ENCODE results near the gene TMEM200C.

The TMEM200C gene

DNA sequence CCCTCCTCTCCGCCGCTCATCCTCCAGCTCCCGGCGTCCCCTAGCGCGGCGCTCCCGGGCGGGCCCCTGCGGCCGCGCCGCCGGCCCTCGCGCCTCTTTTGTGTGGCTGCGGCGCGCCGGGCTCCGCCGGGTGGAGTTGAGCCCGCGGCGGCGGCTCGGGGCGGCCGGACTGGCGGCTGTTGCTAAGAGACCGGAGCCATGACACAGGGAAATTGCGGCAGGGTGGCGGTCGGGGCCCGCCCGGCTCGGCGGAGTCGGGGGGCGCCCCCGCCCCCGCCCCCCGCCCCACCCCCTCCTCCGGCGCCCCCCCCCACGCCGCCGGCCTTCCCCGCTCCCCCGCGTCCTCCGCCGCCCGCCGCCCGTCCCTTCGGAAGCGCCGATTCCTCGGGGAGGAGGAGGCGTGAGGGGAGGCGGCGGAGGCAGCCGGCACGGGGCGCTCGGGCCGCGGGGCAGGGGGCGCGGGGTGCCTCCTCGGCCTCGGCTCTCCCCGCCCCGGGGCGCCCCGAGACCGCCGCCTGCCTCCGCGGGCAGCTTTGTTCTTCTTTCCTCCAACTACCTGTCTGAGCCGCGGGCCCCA lies at the start of gene TMEM200C:
Gene TMEM200C, minus strand, starts transcription at position 224 of the 577 bp plus-strand sequence. CDS start 3,459 bp downstream, outside the sequence.
- no peak for DNase-seq

DNA sequence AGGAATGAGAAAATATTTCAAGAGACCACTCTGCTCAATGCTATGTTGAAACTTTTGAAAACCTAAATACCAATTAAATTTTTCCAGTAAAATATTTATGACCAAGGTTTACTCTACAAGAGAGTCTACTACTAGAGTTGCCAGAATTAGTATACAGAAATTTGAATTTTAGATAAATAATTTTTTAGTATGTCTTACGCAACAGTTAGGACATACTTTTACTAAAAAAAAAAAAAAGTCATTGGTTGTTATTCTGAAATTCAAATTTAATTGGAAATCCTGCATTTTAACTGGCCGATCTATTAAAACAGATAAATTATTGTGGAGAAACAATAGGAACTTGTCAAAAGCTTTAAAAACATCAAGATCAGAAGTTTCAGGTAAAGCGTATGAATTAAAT lies 49.1 kb upstream of the TMEM200C start:
- no peak for DNase-seq

DNA sequence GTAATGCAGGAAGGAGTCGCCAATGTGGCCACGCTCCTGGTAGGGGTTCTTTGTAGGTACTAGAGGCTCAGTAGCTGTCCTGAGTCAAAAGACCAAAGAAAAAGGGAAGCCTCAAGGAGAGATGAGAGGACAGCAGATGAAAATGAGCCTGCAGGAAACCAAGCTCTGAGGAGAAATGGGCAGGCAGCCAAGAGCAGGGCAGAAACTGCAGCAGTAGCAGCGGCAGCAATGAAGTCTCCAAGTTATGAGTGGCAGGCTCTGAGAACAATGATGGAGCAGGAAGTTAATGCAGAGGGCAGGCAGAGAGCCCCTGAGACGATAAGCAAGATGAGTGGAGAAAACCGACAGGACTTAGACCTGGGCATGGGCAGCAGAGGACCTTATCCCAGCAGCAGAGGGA lies 48.2 kb upstream of the TMEM200C start:
- peak; percentile 4 for DNase-seq

DNA sequence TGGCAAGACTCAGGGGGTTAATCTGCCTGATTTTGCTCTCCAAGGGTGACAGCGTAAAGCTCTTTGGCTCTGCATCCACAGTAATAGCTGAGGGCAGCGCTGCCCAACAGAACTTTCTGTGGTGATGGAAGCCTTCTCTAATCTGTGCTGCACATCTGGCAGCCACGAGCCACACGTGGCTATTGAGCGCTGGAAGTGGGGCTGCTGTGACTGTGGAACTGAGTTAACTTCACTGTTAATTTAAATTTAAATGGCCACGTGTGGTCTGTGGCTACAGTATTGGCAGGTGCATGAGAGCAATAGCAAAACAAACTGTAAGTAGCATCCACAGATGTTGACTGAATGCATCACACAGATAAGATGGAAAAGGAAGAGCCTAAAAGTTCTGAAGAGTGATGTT lies 47.3 kb upstream of the TMEM200C start:
- DNase-seq: no peak

DNA sequence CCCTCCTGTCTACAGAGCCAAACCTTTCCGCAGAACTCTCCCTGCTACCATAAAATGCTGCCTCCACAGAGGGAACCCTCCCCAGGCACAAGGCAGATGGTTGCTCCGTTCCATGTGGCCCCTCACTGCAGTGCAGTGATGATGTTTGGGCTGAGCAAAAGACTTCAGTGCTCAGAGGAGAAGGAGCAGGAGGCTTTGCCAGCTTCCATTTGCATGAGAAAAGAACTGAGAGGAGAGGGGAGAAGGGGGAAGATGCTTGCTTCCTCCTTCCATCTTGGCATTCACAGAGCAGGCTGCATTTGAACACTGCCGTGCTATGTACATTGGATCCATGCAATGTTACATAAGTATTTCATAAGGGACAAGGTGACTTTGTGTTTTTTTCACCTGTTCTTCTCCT lies 46.6 kb upstream of the TMEM200C start:
- no peak for DNase-seq

DNA sequence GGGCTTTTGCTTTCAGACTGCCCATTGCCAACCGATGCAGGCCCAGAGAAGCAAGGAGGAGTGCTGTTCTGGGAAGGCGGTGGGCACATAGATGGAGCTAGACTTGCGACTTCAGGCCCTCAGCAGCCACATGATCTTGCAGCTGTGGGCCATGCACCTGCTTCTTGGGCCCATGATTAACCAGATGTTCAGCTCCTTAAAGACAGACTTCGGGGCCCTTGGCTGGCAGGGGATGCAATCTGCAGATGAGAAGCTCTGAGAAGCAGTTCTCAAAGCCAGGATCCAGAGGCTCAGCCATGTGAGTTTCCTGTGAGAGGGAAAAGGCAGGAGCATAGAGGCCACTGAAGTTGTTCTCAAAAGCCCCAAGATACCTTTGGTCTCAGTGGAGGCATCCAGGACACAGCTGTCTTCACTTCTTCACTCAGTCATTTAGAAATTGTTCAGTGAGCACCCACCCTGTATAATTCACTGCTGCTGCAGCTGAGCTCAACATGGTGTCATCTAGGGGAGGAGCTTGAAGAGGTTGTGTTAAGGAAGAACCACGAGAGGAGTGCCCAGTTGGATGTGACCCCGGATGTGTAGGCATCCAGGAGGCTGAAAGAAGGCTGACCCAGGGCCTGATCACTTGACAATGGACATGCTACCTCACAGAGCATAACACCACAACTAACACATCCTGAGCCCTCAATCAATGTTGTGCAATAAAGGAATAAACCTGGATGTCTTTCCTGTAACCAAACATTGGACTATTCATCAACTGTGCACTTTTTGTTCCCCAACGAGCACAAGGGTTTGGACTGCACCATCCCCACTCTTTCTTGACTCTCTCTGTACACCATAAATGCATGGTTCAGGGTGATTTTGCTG lies 44.7 kb upstream of the TMEM200C start:
- DNase-seq: no peak

DNA sequence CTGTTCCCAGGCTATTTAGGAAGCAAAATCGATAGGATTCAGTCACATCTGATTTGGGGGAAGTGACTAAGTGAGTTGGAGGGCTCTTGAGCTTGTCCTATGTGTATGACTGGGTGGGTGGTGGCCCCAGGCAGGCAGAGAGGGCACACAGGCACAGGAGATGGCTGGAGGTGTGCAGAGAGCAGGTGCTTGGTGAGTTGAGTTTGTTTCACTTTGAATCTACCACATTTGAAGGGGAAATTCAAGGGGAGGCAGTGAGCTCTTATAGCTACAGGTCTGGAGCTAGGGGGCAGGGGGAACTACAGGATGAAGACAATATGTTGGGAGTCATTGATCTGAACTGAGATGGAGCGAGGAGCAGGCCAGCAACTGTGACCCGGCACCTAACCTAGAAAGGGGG lies 42.5 kb upstream of the TMEM200C start:
- no peak for DNase-seq

DNA sequence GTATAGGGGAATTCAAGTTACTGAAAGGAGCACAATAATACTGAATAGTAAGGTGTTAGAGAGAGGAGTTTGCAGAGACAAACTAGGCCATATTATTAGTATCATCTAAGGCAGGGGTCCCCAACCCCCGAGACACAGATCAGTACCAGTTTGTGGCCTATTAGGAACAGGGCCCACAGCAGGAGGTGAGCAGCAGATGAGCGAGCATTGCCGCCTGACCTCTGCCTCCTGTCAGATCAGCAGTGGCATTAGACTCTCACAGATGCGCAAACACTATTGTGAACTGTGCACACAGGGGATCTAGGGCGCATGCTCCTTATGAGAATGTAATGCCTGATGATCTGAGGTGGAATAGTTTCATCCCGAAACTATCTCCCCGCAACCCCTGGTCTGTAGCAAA lies 41.8 kb upstream of the TMEM200C start:
- no peak for DNase-seq

DNA sequence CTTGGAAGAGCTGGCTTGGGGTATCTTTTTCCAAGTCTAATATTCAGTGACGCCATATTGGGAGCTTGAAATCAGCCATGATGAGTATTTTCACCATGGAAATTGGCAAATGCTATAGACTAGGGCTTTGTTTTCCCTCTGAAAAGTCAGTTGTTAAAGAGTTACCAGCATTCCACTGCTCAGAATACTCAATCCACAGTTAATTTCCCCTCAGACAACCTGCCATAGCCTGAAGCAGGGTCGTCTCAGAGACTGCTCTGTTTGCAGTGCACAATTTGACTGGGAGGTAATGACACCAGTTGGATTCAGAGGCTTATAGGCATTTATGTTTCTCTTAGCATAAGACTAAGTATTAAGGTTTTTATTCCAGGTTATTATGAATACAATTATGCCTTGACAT lies 35.5 kb upstream of the TMEM200C start:
- DNase-seq: no peak

DNA sequence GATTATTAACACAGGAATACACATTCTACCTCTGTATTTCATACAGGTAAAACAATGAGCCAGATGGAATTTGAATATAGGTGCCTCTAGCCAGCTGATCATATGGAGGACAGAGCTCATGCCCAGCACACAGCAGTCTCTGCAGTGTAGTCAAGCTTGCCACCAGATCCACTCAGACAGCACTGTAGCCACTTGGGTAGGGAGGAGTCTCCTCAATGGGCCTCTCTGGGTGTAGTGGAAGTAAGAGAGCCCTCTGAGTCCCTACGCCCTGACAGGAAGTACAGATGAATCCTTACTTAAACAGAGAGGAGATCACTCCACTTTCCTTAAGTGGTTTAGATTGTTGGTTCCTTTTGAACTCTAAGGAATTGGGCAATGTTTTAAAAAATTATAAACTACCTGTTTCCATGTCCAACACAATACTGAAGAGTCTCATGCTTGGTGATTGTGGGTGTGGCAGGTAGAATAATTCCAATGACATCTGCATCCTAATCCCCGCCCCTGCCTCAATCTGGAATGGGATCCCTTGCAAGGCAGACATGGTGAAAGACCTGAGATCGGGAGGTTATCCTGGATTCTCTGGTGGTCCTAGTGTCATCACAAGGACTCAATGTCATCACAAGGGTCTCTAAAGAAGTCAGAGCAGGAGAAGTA lies 23.0 kb upstream of the TMEM200C start:
- DNase-seq: no peak

DNA sequence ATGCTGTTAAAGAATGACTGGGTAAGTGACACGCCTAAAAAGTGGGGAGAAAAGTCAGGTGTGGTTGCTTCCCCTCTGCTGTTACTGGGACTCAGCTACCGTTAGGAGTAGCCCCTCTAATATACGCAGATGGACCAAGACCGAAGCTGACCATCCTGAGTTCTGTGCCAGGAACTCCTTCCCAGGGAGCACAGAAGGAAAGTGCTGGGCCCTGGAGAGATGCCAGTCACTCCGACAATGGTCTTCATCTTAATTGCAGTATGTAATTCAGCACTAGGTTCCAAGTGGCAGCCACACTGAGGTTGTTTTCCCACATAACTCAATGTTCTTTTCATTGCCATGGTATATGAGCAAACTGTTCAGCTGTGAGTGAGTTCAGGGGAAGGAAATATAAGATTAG lies 19.6 kb upstream of the TMEM200C start:
- no peak for DNase-seq

DNA sequence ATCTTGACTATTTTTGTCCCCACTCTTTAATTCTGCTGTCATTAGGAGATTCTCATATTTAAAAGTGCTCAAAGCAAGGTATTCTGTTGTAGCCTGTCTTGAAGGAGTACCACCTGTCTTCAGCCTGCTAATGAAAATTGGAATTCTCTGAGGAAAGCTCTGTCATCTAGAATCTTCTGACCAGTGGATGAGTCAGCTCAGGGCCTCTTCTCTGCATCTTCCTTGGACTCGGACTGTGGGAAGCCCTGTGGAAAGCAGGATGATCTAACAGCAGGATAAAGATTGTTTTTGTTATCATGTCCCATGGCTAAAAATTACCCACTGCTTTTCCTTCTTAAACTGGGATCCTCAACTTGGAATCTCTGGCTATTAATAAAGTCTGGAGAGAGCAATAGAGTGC lies 18.7 kb upstream of the TMEM200C start:
- DNase-seq: no peak

DNA sequence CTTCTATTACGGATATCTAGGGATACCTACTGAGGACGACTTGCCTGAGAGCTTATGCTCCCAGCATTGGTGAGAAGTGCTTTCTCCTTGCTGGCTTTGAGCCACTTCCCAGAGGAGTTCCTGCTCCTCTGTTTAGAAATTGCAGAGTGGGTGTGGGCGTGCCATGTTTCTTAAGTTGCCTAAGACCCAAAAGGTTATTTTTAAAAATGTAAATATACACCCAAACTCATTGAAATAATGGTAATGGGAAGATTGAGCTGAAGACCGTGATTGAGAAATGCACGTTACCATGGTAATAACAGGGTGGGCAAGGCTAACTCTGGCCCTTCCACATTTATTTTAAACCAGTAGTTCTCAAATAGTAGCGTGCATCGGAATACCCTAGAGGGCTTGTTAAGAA lies 17.2 kb upstream of the TMEM200C start:
- no peak for DNase-seq

DNA sequence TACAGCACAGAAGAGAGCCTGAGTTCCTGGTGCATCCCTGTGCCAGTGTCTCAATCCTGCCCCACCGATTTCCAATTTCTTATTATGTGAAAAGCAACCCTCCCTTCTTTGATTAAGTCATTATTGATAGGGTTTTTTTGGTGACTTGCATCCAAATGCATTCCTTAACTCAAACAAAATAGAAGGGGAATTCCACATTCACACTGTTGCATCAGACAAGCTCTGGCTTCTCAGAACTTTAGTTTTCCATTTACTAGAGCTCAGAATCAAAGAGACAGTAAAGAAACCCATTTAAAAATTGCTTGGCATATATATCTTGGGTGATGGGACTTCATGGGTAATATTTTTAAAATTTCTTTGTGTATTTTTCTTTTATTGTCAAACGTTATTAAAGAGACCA lies 13.8 kb upstream of the TMEM200C start:
- DNase-seq: no peak

DNA sequence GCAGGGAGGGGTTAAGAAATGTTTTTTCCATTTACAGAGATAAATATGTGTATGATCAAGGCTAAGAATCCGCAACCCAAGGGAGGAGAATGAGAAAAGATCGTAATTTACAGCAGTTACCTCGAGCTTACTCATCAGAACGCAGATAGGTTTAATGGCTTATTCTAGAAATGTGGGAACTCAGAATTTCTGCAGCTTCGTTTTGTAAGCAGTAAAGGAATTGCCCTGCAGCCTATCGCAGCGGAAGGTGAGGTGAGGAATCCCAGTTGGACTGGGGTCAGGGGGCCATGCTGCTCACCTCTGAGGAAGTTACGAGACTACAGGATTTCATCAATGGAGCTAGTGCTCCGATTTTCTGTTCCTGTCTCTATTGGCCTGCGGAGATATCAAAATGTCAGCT lies 8.1 kb upstream of the TMEM200C start:
- DNase-seq: no peak

DNA sequence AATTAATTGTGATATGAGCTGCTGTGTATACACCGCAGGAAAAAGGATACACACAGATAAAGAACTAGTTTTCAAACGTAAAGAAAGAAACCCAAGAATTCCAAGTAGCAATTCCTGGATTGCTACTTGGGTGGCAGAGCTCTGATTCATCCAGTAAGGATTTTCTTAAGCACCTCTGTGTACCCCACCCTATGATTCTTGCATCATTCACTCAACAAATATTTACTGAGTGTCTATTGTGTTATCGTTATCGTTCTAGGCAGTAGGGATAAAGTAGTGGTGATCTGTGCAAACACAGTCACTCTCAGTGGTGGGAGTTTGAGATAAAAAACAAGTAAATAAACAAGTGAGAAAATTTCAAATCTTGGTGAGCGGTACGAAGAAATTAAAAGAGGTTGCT lies 4.9 kb upstream of the TMEM200C start:
- DNase-seq: peak; percentile 11

DNA sequence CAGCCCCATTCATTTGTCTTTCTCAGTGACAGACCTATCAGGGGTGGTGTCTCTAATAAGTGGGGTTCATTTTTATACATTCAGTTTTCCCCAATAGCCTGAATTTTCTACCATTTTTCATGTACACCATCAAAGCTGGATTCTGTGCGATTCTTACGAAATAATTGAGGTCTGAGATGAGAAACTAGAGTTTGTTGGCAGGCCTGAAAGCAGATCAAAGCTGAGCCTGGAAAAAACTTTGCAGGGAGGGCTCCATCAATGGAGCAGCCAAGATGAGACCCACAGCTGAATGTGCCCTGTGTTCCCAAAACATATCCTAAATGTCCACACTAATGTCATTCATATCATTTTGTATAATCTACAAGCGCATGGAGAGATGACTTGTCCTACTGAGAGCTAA lies 4.5 kb upstream of the TMEM200C start:
- no peak for DNase-seq

DNA sequence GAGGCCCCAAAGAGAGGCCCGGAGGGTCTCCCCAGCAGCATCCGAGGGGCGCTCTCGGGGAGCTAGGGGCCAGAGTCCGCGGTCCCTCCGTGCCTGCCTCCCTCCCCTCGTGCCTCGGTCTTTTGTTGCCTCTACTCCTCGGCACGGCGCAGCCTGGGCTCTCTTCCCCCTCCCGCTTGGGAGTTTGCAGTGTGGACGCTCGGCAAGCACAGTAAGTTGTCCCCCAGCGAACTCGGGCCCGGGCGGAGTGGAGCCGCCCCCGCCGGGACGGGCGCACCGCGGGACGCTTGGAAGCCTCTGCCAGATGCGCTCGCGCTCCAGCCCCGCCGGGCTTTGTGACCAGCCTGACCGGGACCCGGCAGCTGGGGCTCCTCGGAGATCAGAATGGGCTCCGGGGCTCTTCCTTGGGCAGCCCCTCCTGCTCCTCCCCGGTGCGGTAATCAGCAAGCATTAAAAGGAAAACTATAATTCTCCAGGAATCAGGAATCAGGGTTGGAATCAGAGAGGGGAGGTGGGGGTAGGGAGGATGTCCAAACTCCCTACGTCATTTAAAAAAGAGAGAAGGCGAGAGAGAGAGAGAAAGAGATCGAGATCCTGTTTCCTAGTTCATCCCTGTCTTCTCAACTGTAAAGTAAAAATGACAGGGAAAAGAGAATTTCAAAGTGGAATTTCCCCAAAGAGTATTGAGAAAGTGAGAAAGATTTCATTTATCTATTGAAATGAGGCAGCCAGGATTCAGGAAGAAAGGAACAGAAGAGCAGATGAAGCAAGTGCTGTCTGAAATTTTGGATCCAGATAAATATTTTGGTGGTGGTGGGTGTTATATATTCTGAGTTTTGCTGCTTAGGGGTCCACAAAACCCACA lies 786 bp upstream of the TMEM200C start:
- no peak for DNase-seq

DNA sequence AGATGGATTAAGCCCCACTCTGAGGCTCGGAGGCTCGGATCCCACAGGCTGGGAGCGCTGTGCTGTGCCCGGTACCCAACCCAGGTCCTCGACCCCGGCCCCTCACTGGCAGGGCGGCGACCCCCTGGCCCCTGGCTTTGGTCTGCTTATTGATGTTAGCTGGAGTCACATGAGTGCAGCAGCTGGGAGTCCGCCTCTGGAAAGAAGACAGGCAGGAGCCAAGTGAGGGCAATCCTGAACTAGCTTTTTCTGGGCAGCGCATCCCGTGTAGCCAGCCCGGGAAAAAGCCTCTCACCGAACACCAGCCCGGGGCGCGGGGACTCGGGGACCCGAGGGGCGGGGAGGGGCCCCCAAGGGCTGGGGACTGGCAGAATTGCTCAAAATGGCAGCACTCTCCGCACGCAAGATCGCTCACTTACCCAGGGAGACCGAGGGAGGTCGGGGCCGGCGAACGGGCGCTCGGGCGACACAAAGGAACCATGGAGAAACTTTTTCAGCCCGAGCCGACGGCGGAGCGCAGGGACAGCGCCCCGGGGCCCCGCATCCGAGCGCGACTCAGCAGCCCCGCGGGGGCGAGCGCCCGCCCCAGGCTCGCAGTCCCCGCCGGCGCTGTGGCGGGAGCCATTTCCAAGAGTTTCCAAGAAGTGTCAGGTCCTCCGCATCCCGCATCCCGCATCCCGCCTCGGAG lies 567 bp downstream of the TMEM200C start:
- no peak for DNase-seq

DNA sequence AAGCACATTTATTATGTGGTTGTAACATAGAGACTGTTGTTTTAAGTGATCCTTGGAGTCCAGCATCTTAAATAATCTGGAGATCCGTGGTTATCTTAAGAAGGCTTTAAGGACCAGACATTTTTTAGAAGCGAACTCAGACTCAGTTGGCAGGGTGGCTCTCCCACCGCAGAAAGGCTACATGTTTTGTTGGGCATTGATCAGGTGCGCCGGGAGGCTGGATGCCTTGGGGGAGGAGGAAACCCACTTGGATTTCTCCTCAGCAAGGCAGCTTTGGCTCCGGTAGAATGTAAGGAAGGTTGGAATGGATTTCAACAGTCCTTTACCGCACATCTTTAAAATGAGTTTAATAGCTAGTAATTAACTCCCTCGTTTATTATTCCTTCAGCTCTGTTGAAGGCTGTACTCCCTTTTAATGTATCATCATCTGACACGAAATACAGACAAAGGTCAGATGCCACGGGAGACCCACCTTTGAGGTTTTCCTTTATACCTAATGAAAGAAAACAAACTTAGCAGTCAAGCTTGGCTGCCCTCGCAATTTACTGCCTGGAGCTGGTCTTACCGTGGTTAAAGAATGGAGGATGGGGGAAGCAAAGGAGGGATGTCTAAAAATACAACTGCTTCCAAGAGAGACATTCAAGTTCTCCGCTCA lies 1.2 kb downstream of the TMEM200C start:
- no peak for DNase-seq

DNA sequence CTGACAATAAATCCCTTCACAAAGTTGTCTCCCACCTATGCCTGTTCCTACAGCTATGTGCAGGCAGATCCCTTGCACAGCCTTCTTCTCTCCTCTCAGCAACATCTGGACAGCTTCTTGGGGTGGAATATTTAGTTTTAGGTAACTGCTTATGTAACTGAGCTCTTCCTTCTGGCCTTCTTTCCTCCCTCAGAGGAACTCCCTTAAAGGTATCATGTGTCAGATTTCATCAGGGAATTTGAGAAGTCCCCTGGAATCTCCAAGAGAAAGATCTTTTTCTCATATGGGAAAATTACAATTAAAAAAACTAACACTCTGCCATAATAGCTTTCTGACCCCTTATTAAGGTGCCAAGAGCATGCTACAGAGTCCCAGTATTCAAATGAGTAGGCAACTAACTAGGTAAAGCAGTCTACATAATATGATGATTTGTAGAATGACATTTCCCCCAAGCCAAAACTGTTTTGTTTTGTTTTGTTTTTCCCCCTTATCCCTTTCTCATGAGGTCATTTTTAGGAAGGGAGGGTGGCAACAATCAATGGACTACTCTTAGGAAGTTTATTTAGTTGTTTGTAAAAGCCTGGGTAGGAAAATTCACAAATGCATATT lies 2.4 kb downstream of the TMEM200C start:
- DNase-seq: no peak

DNA sequence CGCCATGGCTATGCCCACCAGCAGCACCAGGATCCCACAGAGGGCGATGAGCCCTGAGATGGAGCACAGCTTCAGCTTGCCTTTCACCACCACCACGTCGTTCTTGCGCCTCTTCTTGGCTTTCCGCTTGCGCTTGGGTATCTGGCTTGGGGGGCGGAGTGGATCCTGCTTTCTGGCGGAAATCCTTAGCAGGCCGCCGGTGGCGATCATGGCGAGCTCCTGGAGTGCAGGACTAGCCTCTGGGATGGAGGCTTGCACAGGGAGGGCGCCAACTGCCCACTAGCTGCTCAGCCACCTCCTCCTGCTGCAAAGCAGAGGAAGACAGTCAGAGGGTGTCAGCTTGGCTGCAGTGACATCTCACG lies 3.5 kb downstream of the TMEM200C start:
- no peak for DNase-seq
